HS-5 (cell line): Measurements from ENCODE around the gene OR13C5.
"Not testable (repeated sequence)": the region's sequence is repeated elsewhere in the genome, so short reads cannot be mapped to it uniquely, and the experiment has no call there.

Experiments
- DNase-seq: peaks from one replicate; pipeline ENCODE4 v3.0.0-alpha.2; 2012; ENCODE audit warnings: low read depth

Gene OR13C5

DNA sequence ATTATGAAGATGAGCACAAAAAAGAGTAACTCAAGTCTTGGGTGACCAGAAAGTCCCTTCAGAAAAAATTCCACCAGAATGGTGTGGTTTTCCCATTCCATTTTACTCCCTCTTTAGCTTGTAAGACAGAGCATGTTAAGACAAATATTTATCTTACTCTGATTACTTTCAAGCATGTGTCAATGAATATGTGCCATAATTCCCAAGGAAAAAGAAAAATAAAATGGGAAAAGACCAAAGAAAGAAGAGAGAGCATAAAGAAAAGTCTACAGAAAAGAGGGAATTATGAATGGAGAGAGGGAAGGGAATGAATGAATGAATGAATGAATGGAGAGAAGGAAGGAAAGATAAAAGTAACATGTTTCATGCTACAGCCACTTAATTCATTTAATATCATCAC, at the start of gene OR13C5:
TSS of gene OR13C5 (minus strand) at position 101 of the 400 bp plus-strand sequence. CDS start at position 101, 0 bp downstream.
- not testable (repeated sequence) for DNase-seq

GRCh38 chr9:104635456-104635855, 36.2 kb upstream of the OR13C5 start:
- DNase-seq = no peak

DNA sequence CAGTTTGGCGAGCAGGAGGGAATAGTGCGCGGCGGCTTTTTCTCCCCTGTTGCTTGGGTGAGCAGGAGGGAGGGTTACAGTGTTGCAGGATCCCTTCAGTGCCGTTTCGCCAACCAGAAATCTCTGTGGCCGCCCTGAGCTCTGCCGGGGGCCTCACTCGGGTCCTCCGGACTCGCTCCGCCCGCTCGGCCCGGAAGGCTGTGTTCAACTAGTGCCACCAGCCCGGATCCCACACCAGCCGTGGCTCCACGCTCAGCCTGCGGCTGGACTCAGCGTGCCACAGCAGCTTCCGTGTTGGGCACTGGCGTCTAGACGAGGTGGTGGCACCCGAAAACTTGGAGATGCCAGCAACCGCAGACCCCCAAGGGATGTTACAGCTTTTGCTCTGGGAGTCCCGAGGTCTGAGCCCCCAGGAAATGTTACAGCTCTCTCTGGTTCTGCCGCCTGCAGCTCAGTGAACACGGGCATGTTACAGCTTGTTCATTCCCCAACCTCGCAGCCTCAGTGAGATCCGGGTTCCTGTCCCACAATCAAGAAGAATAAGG, 34.8 kb upstream of the OR13C5 start:
- DNase-seq = no peak

DNA sequence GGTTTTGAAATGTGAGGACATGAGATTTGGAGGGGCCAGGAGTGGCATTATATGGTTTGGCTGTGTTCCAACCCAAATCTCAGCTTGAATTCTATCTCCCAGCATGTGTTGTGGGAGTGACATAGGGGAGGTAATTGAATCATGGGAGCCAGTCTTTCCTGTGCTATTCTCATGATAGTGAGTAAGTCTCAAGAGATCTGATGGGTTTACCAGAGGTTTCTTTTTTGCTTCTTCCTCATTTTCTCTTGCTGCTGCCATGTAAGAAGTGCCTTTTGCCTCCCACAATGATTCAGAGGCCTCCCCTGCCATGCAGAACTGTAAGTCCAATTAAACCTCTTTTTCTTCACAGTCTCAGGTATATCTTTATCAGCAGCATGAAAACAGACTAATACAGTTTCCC, 26.8 kb upstream of the OR13C5 start:
- DNase-seq = not testable (repeated sequence)

DNA sequence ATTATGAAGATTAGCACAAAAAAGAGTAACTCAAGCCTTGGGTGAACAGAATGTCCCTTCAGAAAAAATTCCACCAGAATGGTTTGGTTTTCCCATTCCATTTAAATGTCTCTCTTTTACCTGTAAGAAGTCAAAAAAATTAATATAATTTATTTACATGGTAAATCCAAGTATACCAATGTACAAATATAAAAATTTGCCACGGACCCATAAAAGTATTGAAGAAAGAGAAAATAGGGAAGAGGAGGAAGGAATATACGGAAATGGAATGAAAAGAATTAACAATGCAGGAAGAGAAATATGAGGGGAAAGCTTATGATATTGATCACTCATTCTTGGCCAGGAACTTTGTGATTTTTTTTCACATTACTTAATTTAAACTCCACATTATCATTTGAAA, 18.9 kb upstream of the OR13C5 start, which contains the start of gene OR13C9:
TSS of gene OR13C9 (minus strand) at position 101 of the 400 bp plus-strand sequence. CDS start at position 101, 0 bp downstream.
- no peak for DNase-seq

DNA sequence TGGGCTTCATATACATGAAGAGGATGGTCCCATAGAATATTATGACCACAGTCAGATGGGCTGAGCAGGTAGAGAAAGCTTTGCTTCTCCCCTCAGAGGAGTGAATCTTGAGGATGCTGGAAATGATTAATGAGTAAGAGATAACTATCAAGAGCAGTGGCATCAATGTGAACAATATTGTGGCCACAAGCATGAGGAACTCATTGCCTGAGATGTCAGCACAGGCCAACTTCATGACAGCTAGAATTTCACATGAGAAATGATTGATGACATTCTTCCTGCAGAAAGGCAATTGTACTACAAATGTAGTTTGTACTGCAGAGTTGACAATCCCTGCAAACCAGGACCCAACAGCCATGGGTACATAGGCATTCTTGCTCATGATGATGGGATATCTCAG, 18.2 kb upstream of the OR13C5 start:
- DNase-seq = no peak

- no peak for DNase-seq
These were observed 12.0 kb upstream of the OR13C5 start for GRCh38 chr9:104611213-104611612.

- DNase-seq = no peak
These were observed 9.1 kb upstream of the OR13C5 start for GRCh38 chr9:104608336-104608735.

- DNase-seq = no peak
These were observed 6.9 kb upstream of the OR13C5 start for GRCh38 chr9:104606152-104606551.

DNA sequence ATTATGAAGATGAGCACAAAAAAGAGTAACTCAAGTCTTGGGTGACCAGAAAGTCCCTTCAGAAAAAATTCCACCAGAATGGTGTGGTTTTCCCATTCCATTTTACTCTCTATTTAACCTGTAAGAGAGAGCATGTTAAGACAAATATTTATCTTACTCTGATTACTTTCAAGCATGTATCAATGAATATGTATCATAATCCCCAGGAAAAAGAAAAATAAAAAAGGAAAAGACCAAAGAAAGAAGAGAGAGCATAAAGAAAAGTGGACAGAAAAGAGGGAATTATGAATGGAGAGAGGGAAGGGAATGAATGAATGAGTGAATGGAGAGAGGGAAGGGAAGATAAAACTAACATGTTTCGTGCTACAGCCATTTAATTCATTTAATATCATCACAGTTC, 6.3 kb upstream of the OR13C5 start, which contains the start of gene OR13C2:
TSS of gene OR13C2 (minus strand) at position 101 of the 400 bp plus-strand sequence. CDS start at position 101, 0 bp downstream.
- DNase-seq = not testable (repeated sequence)

GRCh38 chr9:104604801-104605200, 5.6 kb upstream of the OR13C5 start:
- DNase-seq = no peak

- not testable (repeated sequence) for DNase-seq
These were observed 464 bp downstream of the OR13C5 start for GRCh38 chr9:104598749-104599148.

DNA sequence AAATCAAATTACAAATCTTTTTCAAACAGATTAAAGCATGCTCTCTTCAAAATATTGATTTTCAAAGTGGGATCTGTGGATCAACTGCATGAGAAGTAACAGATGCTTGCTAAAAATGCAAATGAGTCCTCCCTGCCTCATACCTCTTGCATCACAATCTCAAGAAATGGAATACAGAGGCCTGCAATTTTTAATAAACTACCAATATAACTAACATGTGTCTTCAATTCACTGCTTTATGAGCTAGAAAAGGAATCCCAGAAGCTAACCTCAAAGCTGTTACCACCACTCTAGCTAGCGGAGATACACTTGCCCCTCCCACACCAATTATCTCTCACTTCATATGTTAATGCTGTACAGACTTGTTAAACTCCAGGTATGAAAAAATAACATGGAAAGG, 9.6 kb downstream of the OR13C5 start:
- DNase-seq = no peak

DNA sequence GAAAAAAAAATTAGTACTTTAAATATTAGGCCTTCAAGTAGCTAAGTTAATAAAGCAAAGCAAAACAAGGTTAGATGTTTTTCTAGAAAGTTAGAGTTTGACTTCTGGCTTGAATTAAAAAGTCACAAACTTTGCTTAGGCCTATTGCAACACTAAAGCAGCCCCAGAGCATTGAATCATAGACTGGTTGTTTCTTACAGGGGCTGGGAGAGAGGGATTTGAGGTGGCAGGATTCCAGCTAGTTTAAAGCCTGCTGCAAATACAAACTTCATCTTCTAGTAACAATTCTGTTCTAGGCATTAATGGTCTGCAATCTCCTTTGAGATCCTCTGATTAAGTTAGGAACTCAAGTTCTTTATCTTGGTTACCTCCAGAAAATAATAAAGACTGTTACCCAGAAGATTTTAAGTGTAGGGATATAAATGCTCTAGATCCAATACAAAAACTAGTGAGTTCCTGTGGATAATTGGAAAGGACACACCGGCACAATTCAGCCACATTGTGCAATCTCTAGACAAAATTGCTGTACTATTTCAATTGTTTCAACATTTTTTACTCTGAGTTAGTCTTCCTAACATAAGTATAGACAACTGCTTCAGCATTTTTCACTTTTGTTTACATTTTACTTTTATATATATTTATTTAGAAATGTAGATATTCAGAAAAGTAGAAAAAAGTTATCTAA, 12.6 kb downstream of the OR13C5 start:
- peak; percentile 56 for DNase-seq

GRCh38 chr9:104580562-104580961, 18.7 kb downstream of the OR13C5 start:
- no peak for DNase-seq

DNA sequence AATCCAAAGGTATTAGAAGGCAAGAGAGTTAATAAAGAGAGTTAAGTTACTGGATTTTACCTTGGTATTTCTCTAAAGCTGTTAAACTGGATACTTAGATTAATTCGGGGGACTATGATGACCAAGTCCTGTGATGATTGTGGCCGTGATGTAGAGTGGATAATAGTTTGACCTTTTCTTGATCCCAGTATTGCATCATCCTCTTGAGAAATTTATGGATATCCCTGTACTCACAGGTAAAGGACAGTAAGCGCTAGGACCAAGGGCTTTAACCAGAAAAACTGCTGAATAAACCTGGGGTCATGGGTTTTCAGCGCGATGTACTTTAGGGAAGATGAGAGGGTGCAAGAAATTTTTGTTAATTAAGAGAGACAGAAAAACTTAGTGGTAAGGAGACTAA, 21.9 kb downstream of the OR13C5 start:
- no peak for DNase-seq

DNA sequence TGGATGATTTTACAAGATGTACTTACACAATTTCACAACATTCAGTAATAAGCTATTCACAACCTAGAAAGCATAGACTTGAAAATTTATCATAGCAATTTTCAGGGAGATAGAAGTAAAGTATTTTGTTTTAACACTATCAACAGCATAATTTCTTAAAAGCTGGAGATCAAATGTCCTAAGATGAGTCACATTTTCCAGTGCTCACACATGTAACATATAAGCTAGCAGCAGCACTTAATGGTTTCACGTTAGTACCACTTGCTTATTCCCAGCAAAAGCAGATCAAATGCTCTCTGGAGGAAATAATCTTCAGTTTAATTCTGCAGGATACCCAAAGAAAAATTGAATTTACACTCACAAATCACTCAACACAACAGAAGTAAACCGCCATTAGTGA, 23.8 kb downstream of the OR13C5 start:
- DNase-seq = no peak

DNA sequence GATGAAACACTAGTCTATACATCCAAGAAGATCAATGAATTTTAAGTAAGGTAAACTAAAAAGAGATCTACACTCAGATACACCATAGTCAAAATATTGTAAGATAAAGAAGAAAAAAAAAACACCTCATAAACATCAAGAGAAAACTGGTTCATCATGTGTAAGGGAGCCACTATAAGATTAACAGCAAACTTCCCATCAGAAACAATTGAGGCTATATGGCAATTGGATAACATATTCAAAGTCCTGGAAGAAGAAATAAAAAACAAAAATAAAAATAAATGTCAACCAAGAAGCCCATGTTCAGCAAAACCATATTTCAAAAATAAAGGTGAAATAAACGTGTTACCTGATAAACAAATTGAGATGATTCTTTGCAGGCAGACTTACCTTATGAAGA, 26.6 kb downstream of the OR13C5 start:
- DNase-seq = no peak

DNA sequence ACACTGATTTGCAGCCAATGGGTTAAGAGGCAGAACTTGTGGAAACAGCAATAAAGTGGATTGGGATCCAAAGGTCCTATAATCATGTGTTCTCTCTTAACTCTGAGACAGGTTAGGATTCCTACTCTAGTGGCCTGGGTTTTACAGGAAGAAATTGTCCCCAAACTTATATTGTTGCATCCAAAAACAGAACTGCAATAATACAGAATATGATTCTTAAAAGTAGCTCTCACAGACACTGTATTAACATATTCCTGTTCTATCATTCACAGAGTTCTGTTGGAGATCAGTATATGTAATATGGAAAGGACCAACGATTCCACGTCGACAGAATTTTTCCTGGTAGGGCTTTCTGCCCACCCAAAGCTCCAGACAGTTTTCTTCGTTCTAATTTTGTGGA, 30.3 kb downstream of the OR13C5 start, which contains the start of gene OR13C8:
TSS of gene OR13C8 (plus strand) at position 301 of the 400 bp plus-strand sequence. CDS start at position 301, 0 bp downstream.
- no peak for DNase-seq

- no peak for DNase-seq
These were observed 34.9 kb downstream of the OR13C5 start for GRCh38 chr9:104564358-104564757.

DNA sequence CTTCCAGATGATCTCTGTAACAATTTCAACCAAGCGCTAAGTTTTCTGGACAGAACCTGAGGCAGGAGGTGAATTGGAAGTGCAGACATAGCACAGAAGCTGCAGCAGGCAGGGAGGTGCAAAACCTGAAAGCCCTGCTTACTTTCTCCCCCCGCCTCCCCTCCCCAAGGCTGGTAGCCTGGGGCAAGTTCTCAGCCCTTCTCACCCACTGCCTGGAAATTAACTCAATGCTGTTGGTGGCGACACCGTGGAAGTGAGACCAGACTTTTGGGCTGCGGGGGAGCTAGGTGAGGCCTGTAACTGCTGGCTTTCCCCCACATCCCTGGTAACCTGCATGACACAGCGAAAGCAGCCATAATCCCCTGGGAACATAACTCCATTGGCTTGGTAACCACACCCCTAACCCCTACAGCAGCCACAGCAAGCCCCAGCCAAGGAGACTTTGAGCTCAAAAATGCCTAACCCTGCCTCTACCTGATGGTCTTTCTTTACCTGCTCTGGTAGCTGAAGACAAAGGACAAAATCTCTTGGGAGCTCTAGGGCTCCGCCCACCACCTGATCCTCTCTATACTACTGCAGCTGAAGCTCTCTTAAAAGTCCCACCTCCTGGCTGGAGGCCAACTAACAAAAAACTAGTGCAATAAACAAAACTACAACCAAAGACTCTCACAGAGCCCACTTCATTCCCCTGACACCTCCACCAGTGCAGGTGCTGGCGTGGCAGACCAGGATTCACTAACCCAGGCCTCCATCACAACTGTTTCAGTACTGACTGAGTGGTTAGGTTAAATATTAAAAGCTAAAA, 42.2 kb downstream of the OR13C5 start:
- no peak for DNase-seq

GRCh38 chr9:104555521-104555920, 43.7 kb downstream of the OR13C5 start:
- DNase-seq = no peak

DNA sequence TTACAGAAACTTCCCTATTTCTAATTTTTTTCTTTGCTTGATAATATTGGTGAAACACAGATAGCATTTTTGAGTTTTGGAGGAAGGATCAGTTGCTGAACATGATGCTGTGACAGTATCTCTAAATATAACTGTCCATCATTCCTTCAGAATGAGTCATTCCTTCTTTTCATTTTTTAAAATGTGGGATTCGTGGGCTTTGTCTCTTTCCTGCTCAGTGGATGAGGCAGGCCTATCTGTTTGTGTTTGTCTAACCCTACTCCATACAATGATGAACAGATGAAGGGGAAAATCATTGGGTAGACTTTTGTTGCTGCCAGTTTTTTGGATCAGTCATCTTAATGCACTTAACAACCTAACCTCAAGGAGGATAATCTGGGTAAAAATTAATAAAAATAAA, 46.0 kb downstream of the OR13C5 start:
- peak; percentile 53 for DNase-seq
